HG03575 (cell line): ENCODE results near the gene SLC22A23.
"Not testable (repeated sequence)": the region's sequence is repeated elsewhere in the genome, so short reads cannot be mapped to it uniquely, and the experiment has no call there.

ENCODE experiments used
- ATAC-seq: cut with Tn5 transposase; IDR thresholded peaks from one replicate; pipeline ENCODE4 v1.9.1; 2021; ENCODE audit not compliant: unreplicated experiment, insufficient number of reproducible peaks, low FRiP score; ENCODE audit errors: extremely low read depth

SLC22A23 gene

DNA sequence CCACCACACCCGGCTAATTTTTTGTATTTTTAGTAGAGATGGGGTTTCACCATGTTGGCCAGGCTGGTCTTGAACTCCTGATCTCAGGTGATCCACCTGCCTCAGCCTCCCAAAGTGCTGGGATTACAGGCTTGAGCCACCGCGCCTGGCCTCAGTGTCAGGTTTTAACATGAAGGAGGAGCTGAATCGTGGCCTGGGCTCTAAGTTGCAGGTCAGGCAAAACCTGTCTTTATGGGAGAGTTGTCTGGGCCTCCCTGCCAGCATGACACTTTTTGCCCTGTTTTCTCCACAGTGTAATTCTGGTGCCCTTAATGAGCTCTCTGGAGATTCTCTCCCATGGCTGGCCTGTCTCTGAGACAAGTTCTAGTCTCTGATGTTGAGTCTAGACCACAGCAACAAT is 78.0 kb downstream of the SLC22A23 start:
- ATAC-seq: not testable (repeated sequence)

DNA sequence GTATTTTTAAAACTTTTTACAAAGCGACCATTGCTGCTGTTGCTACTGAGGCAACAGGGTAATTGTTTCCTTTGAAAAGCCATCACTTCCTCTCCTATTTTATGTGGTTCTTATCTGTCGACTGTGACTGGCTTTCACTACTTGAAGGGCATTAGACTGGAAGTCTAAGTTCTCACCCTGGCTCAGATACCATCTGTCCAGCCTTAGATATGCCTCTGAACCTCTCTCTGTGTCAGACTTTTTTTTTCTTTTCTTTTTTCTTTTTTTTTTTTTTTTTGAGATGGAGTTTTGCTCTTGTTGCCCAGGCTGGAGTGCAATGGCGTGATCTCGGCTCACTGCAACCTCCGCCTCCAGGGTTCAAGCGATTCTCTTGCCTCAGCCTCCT is 78.5 kb downstream of the SLC22A23 start:
- not testable (repeated sequence) for ATAC-seq

GRCh38 chr6:3377536-3378397 is 79.1 kb downstream of the SLC22A23 start:
- ATAC-seq: no peak

GRCh38 chr6:3376893-3377535 is 79.8 kb downstream of the SLC22A23 start:
- ATAC-seq: no peak

DNA sequence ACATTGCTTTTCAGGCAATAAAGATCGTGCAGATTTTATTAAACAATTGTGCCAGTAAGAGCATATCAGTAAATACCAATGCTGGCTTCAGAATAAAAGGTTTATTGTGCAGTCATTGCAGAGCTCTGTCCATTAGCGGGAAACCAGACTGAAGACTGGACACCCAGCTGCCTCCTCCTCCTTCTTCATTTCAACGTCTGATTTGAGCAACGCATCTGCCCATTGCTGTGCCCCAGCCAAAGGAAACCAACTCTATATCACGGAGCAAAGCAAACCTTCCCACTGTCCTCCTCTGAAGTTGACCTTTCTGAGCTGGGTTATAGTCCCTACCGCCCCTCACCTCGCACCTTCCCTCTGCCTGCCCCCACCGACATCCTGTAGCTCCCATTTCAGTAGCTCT is 80.8 kb downstream of the SLC22A23 start:
- no peak for ATAC-seq

GRCh38 chr6:3373597-3374203 is 83.2 kb downstream of the SLC22A23 start:
- no peak for ATAC-seq

GRCh38 chr6:3372912-3373554 is 83.8 kb downstream of the SLC22A23 start:
- no peak for ATAC-seq

GRCh38 chr6:3372184-3372846 is 84.5 kb downstream of the SLC22A23 start:
- no peak for ATAC-seq

DNA sequence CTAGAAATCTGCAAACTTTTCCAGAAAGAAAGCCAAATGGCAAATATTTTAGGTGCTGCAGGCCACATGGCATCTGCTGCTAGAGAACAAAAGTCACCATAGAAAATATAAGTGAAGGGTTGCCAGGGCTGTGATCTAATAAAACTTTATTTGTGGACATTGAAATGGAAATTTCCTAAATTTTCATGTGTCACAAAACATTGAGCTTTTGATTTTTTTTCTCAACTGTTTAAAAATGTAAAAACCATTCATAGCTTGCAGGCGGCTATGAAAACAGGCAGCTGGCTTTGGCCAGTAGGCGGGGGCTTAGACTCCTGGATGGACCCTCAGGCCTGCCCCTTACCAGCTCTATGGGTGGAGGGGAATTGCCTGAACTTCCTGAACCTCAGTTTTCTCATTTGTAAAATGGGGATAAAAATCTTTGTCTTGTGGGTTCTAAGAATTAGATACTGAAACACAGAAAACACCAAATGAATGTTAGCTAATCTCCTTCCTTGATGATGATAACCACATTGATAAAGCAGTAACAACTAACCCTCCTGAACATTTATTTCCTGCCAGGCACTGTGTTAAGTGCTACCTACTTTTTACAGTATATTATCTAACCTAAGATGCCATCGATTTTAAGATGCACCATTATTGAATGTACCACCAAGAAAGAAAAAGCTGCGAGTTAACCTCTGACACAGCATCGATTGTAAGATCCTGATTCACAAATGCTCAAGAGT is 85.5 kb downstream of the SLC22A23 start:
- ATAC-seq: no peak

- ATAC-seq: no peak
Observed at GRCh38 chr6:3370361-3371221, 86.3 kb downstream of the SLC22A23 start.

GRCh38 chr6:3369985-3370360 is 86.9 kb downstream of the SLC22A23 start:
- ATAC-seq: no peak

DNA sequence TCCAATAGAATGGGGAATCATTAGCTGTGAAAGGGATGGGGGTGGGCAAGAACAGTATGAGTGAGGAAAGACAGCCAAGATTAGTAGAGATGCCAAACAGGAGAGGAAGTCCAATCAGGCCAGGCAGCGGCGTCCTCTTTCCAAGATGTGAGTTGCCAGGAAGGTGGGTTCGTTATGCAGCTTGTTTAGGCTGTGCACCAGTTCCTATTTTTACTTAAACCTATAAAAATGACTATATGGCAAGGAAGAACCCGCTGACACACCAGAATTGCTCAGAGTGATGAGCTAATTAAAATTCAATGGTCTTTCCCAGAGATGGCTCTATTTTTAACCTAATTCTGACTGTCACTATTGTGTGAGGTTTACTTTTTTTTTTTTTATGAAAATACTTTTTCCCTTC is 88.2 kb downstream of the SLC22A23 start:
- no peak for ATAC-seq

DNA sequence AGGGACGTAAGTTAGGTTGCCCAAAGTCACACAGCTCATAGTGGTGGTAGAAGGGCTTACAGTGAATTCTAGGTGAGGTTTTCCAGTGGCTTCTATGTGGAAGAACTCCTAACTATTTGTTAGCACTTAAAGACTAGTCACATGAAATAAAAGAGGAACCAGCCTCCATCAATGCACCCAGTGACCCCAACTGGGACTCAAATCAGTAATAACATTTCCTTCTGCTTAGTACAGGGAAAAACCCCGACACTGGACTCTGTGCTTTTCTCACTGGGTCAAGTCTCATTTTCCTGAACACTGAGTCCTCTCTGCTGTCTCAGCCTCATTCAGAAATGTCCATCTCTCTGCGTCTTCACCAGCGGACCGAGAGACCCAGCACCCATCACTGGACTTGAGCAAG is 89.2 kb downstream of the SLC22A23 start:
- ATAC-seq: no peak

DNA sequence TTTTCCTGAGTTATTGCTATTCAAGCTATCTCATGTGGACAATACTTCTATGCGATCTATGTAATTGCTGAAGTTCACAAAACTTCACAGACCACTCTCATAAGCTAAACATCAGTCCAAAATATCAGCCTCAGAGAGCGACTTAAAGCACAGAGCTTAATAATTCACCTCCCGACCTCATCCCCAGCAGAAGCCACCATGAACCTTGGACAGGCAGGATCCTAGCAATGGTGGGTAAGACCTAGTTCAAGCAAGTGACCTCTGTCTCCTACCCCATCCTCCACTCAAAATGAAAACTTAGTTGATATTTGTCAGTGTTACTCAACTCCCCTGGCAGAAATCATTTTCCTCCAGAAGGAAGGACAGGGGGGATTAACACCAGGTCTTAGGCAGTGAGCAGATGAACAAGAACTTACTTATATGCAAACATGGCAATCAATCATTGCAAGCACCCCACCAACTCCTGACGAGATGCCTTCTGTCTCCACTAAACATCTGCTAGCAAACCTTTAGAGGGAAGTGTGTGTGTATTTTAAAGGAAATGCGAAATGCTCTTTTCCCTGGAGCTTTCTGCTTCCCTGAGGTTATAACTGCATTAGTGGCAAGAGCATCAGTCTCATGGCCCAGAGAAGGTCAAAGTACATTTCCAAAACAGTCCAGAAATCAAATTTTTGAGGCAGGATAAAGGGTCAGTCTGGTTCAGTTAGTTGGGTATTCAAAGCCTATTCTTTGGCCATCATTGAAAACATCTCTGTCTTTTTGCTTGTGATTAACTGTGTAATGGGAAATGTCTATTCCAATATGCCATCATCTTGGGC is 90.0 kb downstream of the SLC22A23 start:
- ATAC-seq: no peak

GRCh38 chr6:3364391-3364790 is 92.5 kb downstream of the SLC22A23 start:
- ATAC-seq: no peak

GRCh38 chr6:3363296-3364025 is 93.4 kb downstream of the SLC22A23 start:
- no peak for ATAC-seq
